HepG2 (cell line): ENCODE results near the gene NRIP2. TPM values are rescaled to one million over a fixed set of nuclear protein-coding genes. Genes with fewer than 3 reads are reported as not detected.
A peak's percentile ranks its signal among the peaks of the same experiment; 100 is the strongest.

Experiments
- ASH2L ChIP-seq: fragments of 300-600, 200-600 bp; sonication (generic); IDR thresholded peaks from 2 replicates; pipeline ENCODE4 v1.7.0; 2017; ENCODE audit warnings: low read depth, mild to moderate bottlenecking, moderate library complexity, mixed read lengths, low read length; ENCODE audit not compliant: insufficient read length
- CCAR2 ChIP-seq: fragments of 200-400 bp; formaldehyde crosslinking; optimal IDR thresholded peaks from 2 replicates; pipeline ENCODE3; 2018; ENCODE audit warnings: low read depth, mild to moderate bottlenecking, low read length, moderate library complexity
- CENPT ChIP-seq: sonication (generic); formaldehyde crosslinking; IDR thresholded peaks from 2 replicates; pipeline ENCODE4 v1.8.0; 2022; ENCODE audit warnings: low read depth, mild to moderate bottlenecking, moderate library complexity, missing genetic modification reagents
- HDAC2 ChIP-seq: sonication (generic); formaldehyde crosslinking; IDR thresholded peaks from 2 replicates; pipeline ENCODE4 v1.4.0; 2020; ENCODE audit warnings: missing genetic modification reagents
- HES4 ChIP-seq: sonication (generic); formaldehyde crosslinking; IDR thresholded peaks from 2 replicates; pipeline ENCODE4 v1.9.0; 2021; ENCODE audit warnings: mild to moderate bottlenecking, missing genetic modification reagents, borderline replicate concordance
- IKZF4 ChIP-seq: sonication (generic); formaldehyde crosslinking; IDR thresholded peaks from 2 replicates; pipeline ENCODE4 v1.5.1; 2020; ENCODE audit warnings: borderline replicate concordance, mild to moderate bottlenecking, low read depth, missing genetic modification reagents; ENCODE audit errors: not compliant biosample characterization
- JUND ChIP-seq: sonication (generic); formaldehyde crosslinking; IDR thresholded peaks from 2 replicates; pipeline ENCODE4 v1.8.0; 2022; ENCODE audit warnings: mild to moderate bottlenecking, missing genetic modification reagents
- MTF1 ChIP-seq: sonication (generic); formaldehyde crosslinking; IDR thresholded peaks from 2 replicates; pipeline ENCODE4 v1.5.0; 2020; ENCODE audit warnings: missing genetic modification reagents
- SALL1 ChIP-seq: sonication (generic); formaldehyde crosslinking; IDR thresholded peaks from 2 replicates; pipeline ENCODE4 v1.8.0; 2022; ENCODE audit warnings: mild to moderate bottlenecking, missing genetic modification reagents
- THAP7 ChIP-seq: sonication (generic); formaldehyde crosslinking; IDR thresholded peaks from 2 replicates; pipeline ENCODE4 v1.8.1; 2023; ENCODE audit warnings: mild to moderate bottlenecking, missing genetic modification reagents
- XRCC5 ChIP-seq: fragments of 200-400 bp; formaldehyde crosslinking; optimal IDR thresholded peaks from 2 replicates; pipeline ENCODE3; 2017; ENCODE audit warnings: mild to moderate bottlenecking, low read length
- ZBTB20 ChIP-seq: sonication (generic); formaldehyde crosslinking; IDR thresholded peaks from 2 replicates; pipeline ENCODE4 v1.8.1; 2023; ENCODE audit warnings: missing genetic modification reagents, low read depth, mild to moderate bottlenecking, borderline replicate concordance
- ZFP37 ChIP-seq: sonication (generic); formaldehyde crosslinking; IDR thresholded peaks from 2 replicates; pipeline ENCODE4 v1.4.0; 2020; ENCODE audit warnings: missing genetic modification reagents, borderline replicate concordance
- ZFP62 ChIP-seq: sonication (generic); formaldehyde crosslinking; IDR thresholded peaks from 2 replicates; pipeline ENCODE4 v1.4.0; 2020; ENCODE audit warnings: missing genetic modification reagents
- ZNF235 ChIP-seq: sonication (generic); formaldehyde crosslinking; IDR thresholded peaks from 2 replicates; pipeline ENCODE4 v1.8.1; 2023; ENCODE audit warnings: mild to moderate bottlenecking, missing genetic modification reagents, borderline replicate concordance
- ZNF251 ChIP-seq: sonication (generic); formaldehyde crosslinking; IDR thresholded peaks from 2 replicates; pipeline ENCODE4 v1.9.0; 2021; ENCODE audit warnings: mild to moderate bottlenecking, missing genetic modification reagents
- ZNF3 ChIP-seq: IDR thresholded peaks from 2 replicates; pipeline ENCODE4 v1.7.0; 2017; ENCODE audit warnings: inconsistent platforms
- ZNF451 ChIP-seq: sonication (generic); formaldehyde crosslinking; IDR thresholded peaks from 2 replicates; pipeline ENCODE4 v1.5.0; 2020; ENCODE audit warnings: mild to moderate bottlenecking, missing genetic modification reagents
- ZNF703 ChIP-seq: sonication (generic); formaldehyde crosslinking; IDR thresholded peaks from 2 replicates; pipeline ENCODE4 v1.5.1; 2020; ENCODE audit warnings: missing genetic modification reagents, mild to moderate bottlenecking, moderate library complexity, borderline replicate concordance
- ZSCAN25 ChIP-seq: sonication (generic); formaldehyde crosslinking; IDR thresholded peaks from 2 replicates; pipeline ENCODE4 v1.8.0; 2022; ENCODE audit warnings: mild to moderate bottlenecking, missing genetic modification reagents
- polyA plus RNA-seq, 8 experiments: library from polyadenylated mRNA; depleted of rRNA in 3 of 8; stranded (reverse) in 7 of 8; unstranded in 1 of 8; fragments of >200 nt; fragmentation: Illumina TruSeq in 4 of 8; extraction: Trizol in 4 of 8; gene quantifications; 2 replicates each; pipeline versions ENCODE4 v1.2.1 to v1.2.3, GENCODE V29; 2011 to 2016; ENCODE audit warnings: low read depth in 4 of 8, missing spikeins in 1 of 8, mixed read lengths in 1 of 8; ENCODE audit not compliant: insufficient read depth in 1 of 8
- total RNA-seq, 5 experiments: library from RNA; depleted of rRNA; stranded (reverse); fragments of >200 nt; fragmentation: Illumina TruSeq; extraction: Trizol; gene quantifications; 2 replicates each; pipeline ENCODE4 v1.2.3, GENCODE V29; 2016; ENCODE audit warnings: low read depth in 1 of 5
- TF ChIP-seq, protein P1 (sequence below): sonication (generic); formaldehyde crosslinking; IDR thresholded peaks from 2 replicates; pipeline ENCODE4 v1.4.0; 2020; ENCODE audit warnings: missing genetic modification reagents
- TF ChIP-seq, protein P2 (sequence below): IDR thresholded peaks from 2 replicates; pipeline ENCODE4 v1.6.1; 2016; ENCODE audit warnings: low read depth, borderline replicate concordance
- TF ChIP-seq, protein P3 (sequence below): sonication (generic); formaldehyde crosslinking; IDR thresholded peaks from 2 replicates; pipeline ENCODE4 v1.4.0; 2020; ENCODE audit warnings: missing genetic modification reagents

NRIP2 gene
- total and polyA plus RNA-seq, 2 of the 13 experiments (the other 11 are each of a cell fraction or from before 2014, with no cell fraction given): not detected

DNA sequence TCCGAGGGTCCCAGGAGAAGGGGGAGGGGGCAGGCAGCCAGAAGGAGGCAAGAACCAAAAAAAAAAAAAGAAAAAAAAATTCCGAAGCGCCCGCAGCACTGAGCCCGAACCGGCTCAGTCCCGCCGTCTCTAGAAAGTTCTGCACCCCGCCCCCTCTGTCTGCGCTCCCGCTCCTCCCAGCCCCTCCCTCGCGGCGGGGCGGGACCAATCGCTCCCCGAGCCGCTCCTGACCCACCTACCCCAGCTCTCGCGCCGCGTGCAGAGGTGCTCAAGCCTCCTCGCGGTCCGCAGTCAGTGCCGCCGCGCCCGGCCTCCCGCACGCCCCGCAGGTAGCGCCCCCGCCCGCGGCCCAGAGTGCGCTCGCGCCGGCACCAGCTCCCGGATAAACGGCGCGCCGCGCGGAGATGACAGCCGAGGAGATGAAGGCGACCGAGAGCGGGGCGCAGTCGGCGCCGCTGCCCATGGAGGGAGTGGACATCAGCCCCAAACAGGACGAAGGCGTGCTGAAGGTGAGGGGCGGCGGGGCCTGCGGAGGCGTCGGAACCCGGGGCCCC lies 40.0 kb downstream of the NRIP2 start, which contains the start of gene FKBP4 (continued):
- TF ChIP-seq HES4 (CRISPR knock-in tag): peak; percentile 97
- no peak for TF ChIP-seq ZNF235 (CRISPR knock-in tag)
- TF ChIP-seq ZFP37 (CRISPR knock-in tag): no peak
- TF ChIP-seq ZFP62 (CRISPR knock-in tag): no peak
- no peak for TF ChIP-seq CCAR2
- TF ChIP-seq IKZF4 (CRISPR knock-in tag): peak; percentile 44
- peak; percentile 86 for TF ChIP-seq SALL1 (CRISPR knock-in tag)
- TF ChIP-seq ZNF251 (CRISPR knock-in tag): no peak
- TF ChIP-seq, protein P1, sequence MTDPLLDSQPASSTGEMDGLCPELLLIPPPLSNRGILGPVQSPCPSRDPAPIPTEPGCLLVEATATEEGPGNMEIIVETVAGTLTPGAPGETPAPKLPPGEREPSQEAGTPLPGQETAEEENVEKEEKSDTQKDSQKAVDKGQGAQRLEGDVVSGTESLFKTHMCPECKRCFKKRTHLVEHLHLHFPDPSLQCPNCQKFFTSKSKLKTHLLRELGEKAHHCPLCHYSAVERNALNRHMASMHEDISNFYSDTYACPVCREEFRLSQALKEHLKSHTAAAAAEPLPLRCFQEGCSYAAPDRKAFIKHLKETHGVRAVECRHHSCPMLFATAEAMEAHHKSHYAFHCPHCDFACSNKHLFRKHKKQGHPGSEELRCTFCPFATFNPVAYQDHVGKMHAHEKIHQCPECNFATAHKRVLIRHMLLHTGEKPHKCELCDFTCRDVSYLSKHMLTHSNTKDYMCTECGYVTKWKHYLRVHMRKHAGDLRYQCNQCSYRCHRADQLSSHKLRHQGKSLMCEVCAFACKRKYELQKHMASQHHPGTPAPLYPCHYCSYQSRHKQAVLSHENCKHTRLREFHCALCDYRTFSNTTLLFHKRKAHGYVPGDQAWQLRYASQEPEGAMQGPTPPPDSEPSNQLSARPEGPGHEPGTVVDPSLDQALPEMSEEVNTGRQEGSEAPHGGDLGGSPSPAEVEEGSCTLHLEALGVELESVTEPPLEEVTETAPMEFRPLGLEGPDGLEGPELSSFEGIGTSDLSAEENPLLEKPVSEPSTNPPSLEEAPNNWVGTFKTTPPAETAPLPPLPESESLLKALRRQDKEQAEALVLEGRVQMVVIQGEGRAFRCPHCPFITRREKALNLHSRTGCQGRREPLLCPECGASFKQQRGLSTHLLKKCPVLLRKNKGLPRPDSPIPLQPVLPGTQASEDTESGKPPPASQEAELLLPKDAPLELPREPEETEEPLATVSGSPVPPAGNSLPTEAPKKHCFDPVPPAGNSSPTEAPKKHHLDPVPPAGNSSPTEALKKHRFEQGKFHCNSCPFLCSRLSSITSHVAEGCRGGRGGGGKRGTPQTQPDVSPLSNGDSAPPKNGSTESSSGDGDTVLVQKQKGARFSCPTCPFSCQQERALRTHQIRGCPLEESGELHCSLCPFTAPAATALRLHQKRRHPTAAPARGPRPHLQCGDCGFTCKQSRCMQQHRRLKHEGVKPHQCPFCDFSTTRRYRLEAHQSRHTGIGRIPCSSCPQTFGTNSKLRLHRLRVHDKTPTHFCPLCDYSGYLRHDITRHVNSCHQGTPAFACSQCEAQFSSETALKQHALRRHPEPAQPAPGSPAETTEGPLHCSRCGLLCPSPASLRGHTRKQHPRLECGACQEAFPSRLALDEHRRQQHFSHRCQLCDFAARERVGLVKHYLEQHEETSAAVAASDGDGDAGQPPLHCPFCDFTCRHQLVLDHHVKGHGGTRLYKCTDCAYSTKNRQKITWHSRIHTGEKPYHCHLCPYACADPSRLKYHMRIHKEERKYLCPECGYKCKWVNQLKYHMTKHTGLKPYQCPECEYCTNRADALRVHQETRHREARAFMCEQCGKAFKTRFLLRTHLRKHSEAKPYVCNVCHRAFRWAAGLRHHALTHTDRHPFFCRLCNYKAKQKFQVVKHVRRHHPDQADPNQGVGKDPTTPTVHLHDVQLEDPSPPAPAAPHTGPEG (CRISPR knock-in tag): peak; percentile 59; the same call in 1 of the 2 replicates
- TF ChIP-seq ZNF451 (CRISPR knock-in tag): peak; percentile 61; the same call in 1 of the 2 replicates
- TF ChIP-seq HDAC2 (CRISPR knock-in tag): no peak
- TF ChIP-seq JUND (CRISPR knock-in tag): 0 out of 2 replicates have a peak, but pooled peaks have one; percentile 26
- TF ChIP-seq CENPT (CRISPR knock-in tag): peak; percentile 48; the same call in 1 of the 2 replicates
- TF ChIP-seq XRCC5: no peak
- TF ChIP-seq ASH2L: no peak
- peak; percentile 91 for TF ChIP-seq MTF1 (CRISPR knock-in tag)
- 0 out of 2 replicates have a peak, but pooled peaks have one; percentile 14 for TF ChIP-seq ZBTB20 (CRISPR knock-in tag)
- TF ChIP-seq, protein P2, sequence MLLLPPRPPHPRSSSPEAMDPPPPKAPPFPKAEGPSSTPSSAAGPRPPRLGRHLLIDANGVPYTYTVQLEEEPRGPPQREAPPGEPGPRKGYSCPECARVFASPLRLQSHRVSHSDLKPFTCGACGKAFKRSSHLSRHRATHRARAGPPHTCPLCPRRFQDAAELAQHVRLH: 0 out of 2 replicates have a peak, but pooled peaks have one; percentile 64
- no peak for TF ChIP-seq THAP7 (CRISPR knock-in tag)
- no peak for TF ChIP-seq ZNF703 (CRISPR knock-in tag)
- TF ChIP-seq, protein P3, sequence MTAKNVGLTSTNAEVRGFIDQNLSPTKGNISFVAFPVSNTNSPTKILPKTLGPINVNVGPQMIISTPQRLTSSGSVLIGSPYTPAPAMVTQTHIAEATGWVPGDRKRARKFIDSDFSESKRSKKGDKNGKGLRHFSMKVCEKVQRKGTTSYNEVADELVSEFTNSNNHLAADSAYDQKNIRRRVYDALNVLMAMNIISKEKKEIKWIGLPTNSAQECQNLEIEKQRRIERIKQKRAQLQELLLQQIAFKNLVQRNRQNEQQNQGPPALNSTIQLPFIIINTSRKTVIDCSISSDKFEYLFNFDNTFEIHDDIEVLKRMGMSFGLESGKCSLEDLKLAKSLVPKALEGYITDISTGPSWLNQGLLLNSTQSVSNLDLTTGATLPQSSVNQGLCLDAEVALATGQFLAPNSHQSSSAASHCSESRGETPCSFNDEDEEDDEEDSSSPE (CRISPR knock-in tag): peak; percentile 85
- peak; percentile 65; the same call in 1 of the 2 replicates for TF ChIP-seq ZSCAN25 (CRISPR knock-in tag)
- TF ChIP-seq ZNF3 (CRISPR knock-in tag): no peak
